ENCODE data around the gene NR2F1-AS1.

DNA sequence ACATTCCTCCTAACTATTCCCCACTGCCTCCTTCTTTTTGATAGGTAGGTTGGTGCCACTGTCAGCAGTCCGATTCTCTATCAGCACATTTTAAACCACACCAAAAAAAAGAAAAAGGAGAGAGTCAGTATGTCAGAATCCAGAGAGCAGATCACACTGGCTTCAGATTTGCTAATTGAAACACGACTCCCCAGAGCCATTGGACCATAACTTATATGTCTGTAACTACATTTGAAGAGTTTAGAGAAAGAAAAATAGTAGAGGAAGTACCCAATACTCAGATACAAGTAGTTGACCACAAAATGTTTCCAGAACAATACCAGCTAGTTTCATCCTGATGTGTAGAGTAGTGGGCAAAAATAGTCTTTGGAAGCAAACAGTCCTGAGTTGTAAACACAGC, 216.6 kb downstream of the NR2F1-AS1 start:
- no peak for TF ChIP-seq POLR2A (IDR thresholded peaks at IDR 0.05; ENCODE audit: low read depth, low read length)
- TF ChIP-seq CTCF (conservative IDR thresholded peaks at IDR 0.05; ENCODE audit: low read depth, low read length), result no peak
- no peak for TF ChIP-seq BHLHE40 (IDR thresholded peaks at IDR 0.05; ENCODE audit: low read depth, low read length)
- no peak for TF ChIP-seq CHD1 (IDR thresholded peaks at IDR 0.05; ENCODE audit: low read depth, low read length)
- TF ChIP-seq RFX5 (IDR thresholded peaks at IDR 0.05; ENCODE audit: low read depth, low read length), result no peak

All from IMR-90 (cell line).